D721Med (cell line): ENCODE results near the gene PDCD7.

ENCODE experiments used
- DNase-seq: peaks from one replicate; pipeline ENCODE4 v3.0.0; 2011; ENCODE audit warnings: low spot score; ENCODE audit not compliant: insufficient read length
- FAIRE-seq: peaks from 2 replicates; lab custom pipeline; 2011; peaks lifted over from hg19 to GRCh38; lab: Jason Lieb, UNC
- TF ChIP-seq, protein P1 (sequence below): IDR thresholded peaks from 2 replicates; pipeline ENCODE4 v1.5.1; 2012; ENCODE audit warnings: mild to moderate bottlenecking, control low read depth; ENCODE audit not compliant: insufficient read depth; ENCODE audit errors: missing control alignments

PDCD7 gene

DNA sequence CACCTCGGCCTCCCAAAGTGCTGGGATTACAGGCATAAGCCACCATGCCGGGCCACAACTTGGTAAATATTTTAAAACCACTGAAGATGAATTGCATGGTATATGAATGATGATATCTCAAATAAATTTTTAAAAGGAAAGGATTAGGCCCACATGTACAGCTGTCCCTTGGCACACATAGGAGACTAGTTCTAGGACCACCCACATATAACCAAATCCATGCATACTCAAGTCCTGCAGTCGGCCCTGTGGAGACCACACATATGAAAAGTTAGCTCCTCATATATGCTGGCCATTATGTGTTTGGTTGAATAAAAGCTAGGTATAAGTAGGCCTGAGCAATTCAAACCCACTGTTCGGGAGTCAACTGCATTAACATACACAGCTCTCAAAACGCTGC lies 40.9 kb upstream of the PDCD7 start:
- TF ChIP-seq, protein P1, sequence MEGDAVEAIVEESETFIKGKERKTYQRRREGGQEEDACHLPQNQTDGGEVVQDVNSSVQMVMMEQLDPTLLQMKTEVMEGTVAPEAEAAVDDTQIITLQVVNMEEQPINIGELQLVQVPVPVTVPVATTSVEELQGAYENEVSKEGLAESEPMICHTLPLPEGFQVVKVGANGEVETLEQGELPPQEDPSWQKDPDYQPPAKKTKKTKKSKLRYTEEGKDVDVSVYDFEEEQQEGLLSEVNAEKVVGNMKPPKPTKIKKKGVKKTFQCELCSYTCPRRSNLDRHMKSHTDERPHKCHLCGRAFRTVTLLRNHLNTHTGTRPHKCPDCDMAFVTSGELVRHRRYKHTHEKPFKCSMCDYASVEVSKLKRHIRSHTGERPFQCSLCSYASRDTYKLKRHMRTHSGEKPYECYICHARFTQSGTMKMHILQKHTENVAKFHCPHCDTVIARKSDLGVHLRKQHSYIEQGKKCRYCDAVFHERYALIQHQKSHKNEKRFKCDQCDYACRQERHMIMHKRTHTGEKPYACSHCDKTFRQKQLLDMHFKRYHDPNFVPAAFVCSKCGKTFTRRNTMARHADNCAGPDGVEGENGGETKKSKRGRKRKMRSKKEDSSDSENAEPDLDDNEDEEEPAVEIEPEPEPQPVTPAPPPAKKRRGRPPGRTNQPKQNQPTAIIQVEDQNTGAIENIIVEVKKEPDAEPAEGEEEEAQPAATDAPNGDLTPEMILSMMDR: no peak
- FAIRE-seq: no peak
- no peak for DNase-seq

DNA sequence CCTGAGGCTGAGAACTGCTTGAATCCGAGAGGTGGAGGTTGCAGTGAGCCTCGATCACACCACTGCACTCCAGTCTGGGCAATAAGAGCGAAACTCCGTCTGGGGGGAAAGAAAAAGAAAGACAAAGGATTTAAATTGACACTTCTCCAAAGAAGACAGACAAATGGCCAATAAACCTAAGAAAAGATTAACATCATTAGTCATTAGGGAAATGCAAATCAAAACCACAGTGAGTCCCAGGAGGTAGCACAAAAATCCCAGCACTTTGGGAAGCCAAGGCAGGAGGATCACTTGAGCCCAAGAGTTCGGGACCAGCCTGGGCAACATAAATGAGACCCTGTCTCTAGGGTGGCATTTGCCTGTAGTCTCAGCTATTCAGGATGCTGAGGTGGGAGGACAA lies 38.9 kb upstream of the PDCD7 start:
- FAIRE-seq (no peak), DNase-seq (no peak)
- TF ChIP-seq, protein P1: no peak

DNA sequence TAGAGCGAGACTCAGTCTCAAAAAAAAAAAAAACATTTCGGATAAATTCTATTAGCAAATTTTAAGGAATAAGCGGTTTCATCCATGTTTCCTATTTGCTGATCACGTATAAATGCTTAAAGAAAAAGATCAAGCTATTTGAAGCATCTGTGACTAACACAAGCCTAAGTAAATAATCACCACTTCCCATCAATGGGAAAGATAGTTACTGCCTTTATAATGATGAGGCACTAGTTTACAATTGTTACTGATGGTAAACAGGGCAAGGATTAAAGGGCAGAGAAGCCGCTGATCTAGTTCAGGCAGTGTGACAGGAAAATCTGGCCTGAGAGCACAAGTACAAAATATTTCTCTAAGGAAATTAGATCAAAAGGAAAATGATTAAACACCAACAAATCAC lies 37.8 kb upstream of the PDCD7 start:
- FAIRE-seq: no peak
- DNase-seq: no peak
- TF ChIP-seq, protein P1: no peak

DNA sequence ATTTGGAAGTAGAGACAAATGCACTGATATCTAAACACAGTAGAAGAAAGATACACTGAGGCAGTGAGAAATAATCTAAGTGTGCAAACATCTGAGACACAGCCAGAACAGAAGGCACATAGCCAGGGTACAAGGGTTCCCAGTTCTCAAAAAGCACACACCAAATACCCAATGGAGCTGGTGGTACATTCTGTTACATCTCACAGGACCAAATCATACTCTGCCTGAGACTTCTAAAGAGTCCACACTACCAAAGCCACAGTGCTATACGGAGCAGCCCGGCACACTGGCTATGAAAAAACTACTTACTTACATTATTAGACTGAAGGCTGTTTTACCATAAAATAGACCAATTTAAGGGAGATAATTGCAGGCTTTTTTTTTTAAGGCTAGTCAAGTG lies 32.3 kb upstream of the PDCD7 start:
- TF ChIP-seq, protein P1: no peak
- FAIRE-seq (no peak), DNase-seq (no peak)

DNA sequence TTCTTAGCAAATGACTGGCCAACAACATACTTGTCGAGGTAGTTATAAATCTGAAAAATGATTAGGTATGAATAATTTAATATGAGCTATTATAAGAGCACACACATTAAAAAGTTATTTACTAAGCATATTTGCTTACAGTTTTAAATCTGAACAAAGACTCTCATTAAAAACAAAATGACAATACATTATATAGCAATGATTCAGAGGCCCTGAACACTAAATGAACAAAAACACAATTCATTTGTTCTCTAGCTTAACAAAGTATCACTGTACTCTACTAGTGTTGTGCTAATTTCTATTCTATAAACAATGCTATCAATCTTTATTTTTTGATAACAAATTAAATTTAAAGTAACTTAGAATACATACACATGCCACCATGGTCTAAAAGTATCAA lies 30.5 kb upstream of the PDCD7 start:
- FAIRE-seq (no peak), DNase-seq (no peak)
- TF ChIP-seq, protein P1: no peak

DNA sequence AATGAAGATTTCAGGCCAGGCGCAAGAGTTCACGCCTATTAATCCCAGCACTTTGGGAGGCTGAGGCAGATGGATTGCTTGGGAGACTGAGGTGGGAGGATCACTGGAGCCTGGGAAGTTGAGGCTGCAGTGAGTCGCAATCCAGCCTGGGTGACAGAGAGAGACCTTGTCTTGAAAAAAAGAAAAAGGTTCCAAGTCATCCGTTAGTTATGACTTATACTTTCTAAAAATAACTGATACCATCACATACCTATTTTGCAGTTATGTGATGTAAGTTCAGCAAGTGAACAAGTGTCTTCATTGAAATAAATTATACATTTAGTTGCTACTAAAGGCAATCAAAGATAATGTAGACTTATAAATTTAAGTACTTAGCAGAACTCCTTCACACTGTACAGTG lies 29.4 kb upstream of the PDCD7 start:
- TF ChIP-seq, protein P1: no peak
- DNase-seq: no peak
- no peak for FAIRE-seq

DNA sequence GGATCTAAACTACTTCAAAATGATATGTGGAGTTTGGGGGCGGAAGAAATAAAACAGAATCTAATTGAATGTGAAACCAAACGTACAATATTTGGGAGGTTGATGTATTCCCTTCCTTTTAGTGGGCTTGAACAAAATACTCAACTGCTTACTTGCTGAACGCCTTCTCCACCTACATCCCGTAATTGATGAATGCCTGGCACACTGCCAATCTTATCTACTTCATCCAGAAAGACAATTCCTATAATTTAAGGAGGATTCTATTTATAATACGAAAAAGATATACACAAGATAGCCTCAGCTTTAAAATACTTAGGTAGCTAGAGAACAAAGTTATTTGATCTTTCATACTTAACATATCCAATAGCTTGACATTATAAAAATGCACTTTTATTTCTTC lies 23.1 kb upstream of the PDCD7 start:
- no peak for FAIRE-seq
- no peak for DNase-seq

More for the DNA sequence above, 23.1 kb upstream of the PDCD7 start:
- TF ChIP-seq, protein P1: no peak
